DMS 273 treated with DMSO at 0.1 percent for 48 hours (cell line): ENCODE data around the gene LRRC4B.

Experiments
- DNase-seq: peaks from one replicate; lab custom pipeline; 2025; lab: John Stamatoyannopoulos, UW

Gene LRRC4B

GRCh38 chr19:50520822-50521465, 47.3 kb downstream of the LRRC4B start:
- DNase-seq: no peak

DNA sequence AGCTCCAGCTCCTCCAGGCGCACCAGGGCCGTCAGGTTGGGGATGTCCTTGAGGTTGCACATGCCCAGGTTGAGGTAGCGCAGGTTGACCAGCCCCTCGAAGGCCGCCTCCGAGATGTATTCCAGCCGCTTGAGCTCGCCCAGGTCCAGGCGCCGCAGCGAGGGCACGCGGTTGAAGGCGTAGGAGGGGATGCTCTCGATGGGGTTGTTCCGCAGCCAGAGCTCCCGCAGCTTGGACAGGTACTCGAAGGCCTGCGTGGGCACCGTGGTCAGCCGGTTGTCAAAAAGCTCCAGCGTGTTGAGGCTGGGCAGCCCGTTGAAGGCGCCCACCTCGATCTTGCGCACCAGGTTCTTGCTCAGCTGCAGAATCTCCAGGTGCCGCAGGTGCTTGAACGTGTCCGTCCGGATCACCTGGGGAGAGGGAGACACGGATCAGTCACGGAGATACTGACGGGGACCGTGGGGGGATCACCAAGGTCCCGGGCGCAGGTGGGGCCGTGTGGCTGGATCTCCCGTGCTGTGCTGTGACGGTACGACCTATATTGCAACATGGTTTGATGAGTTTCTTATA, 49.1 kb downstream of the LRRC4B start:
- no peak for DNase-seq

DNA sequence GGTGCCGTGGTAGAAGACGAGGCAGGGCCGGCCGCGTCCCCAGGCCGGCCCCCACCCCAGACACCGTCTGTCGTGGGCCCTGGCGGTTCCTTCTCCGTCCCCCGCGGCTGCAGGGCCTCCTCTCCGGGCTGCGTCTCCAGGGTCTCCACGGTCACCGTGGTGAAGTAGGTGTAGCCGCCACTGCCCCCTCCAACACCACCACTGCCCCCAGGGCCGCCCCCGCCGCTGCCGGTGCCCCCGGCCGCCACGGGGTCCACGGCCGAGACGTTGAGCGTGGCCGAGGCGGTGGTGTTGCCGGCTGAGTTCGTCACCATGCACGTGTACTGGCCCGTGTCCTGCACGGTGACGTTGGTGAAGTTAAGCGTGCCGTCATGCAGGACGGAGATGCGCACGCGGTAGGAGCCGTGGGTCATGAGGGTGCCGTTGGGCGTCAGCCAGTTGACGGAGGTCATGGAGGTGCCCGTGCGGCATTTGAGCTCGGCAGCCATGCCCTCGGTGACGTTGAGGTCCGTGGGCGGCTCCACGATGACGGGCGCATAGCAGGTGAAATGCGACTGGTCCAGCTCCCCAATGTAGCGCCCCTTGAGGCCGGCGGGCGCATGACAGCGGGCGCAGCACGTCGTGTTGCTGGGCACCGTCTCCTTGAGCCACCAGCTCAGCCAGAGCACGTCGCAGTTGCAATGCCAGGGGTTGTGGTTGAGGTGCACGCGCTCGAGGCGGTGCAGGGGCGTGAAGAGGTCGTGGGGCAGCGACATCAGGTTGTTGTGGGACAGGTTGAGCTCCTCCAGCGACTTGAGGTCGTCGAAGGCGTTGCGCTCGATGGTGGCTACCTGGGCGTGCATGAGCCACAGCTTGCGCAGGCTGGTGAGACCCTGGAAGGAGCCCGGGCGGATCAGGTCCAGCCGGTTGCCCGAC, 49.9 kb downstream of the LRRC4B start:
- no peak for DNase-seq

GRCh38 chr19:50517704-50518075, 50.5 kb downstream of the LRRC4B start:
- no peak for DNase-seq

- no peak for DNase-seq
These were observed 51.1 kb downstream of the LRRC4B start for GRCh38 chr19:50516964-50517703.

- no peak for DNase-seq
These were observed 51.8 kb downstream of the LRRC4B start for GRCh38 chr19:50516456-50516855.

- DNase-seq: no peak
These were observed 53.1 kb downstream of the LRRC4B start for GRCh38 chr19:50515168-50515561.

DNA sequence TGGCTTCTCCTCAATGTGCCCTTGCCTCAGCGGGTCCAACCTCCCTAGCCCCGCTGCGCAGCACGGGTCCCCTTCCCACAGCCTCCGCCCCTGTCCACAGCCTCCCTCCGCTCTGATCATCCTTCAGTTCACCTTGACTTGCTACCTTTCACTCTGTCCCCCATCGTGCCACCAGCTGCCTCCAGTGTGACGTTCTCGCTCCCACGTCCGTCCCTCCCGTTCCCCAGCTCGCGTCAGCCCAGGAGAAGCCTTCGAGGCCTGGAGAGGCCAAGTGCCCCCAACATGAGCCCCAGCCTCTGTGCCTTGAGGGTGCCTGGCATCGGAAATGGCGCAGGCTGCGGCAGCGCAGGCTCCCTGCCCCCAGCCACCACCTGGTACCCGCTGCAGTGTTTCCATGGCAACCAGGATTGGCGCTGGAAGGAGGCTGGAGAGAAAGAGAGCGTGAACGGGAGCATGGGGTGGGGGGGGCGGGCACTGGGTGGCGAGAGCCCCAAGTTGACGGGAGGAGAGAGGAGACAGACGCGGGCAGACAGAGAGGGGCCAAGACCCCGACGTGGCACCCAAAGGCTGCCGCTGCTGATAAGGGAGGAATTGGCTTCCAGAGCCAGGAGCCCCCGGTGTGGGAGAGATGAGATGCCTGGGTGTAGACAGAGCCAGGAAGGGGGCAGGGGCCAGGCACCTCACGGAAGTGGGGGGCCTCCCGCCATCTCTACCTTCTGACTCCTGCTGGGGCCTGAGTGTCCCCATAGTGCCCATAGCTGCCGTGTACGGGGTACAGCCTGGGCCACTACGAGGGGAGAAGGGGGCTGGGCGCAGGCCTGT, 53.7 kb downstream of the LRRC4B start:
- DNase-seq: no peak

DNA sequence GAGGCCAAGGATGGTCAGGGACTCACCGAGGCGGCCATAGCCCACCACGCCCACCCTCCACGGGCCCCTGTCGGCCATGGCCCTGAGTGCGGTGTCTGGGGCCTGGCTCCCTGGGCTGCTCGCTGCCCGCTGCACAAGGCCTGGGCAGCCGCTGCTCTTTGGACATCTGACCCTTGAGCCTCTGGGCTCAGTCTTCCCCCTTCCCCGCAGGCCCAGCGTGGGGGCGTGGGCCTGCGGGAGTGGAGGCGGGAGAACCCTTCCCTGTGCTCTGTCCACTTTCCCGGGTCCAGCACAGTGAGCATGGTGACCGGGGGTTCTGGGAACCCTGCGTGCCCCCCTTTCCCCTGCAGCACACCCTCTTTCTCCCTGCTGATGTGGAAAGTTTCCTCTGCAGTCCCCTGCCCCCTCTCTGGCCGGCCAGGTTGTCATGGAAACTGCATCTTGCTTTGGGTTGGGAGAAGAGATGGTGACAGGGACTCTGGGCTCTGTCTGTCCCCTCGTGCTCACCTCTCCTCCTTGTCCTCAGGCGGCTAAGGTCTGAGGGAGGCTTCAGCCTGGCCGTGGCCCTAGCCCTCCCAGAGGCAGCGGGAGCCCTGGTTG, 54.4 kb downstream of the LRRC4B start, which contains the start of gene ASPDH:
Gene ASPDH, minus strand, starts transcription at position 168 of the 600 bp plus-strand sequence. Its CDS starts 90 bp downstream, at position 78.
- DNase-seq: no peak

DNA sequence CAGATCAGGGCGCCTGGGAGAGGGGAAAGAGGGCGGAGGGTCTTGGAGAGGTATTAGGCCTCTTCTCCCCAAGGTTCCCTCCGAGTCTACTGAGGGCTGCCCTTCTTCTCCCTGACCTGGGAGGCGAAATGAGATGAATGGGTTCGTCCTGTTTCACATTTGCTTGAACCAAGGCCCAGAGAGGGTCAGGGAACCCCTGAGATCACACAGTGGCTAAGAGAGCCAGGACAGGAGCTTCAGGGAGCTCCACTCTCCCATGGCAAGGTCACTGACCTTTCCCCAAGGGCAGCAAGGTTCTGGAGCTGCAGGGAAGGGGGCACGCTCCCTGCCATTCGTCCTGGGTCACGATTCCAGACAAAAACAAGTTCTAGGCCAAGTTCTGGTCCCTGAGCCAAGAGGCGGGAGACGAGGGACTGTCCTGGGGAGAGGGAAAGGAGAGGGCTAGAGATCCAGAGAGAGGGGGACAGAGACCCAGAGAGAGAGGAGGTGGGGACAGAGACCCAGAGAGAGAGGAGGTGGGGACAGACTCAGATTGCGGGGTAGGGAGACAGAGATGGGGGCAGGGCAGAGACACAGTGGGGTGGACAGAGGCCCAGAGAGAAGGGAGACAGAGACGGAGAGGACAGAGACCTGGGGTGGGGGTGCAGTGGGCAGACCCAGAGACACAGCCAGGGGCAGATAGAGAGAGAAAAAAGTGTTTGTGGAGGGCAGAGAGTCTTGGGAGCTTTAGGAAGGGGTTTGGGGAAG, 55.1 kb downstream of the LRRC4B start:
- no peak for DNase-seq

GRCh38 chr19:50512112-50512998, 55.9 kb downstream of the LRRC4B start:
- DNase-seq: no peak

- DNase-seq: peak; percentile 97
These were observed 57.0 kb downstream of the LRRC4B start, which contains the start of gene JOSD2 for GRCh38 chr19:50511069-50511822. Gene JOSD2, minus strand, starts transcription at chr19:50511191. Its CDS starts 760 bp downstream, at chr19:50510431.

- no peak for DNase-seq
These were observed 57.6 kb downstream of the LRRC4B start for GRCh38 chr19:50510700-50511068.

- no peak for DNase-seq
These were observed 58.0 kb downstream of the LRRC4B start for GRCh38 chr19:50510121-50510670.

DNA sequence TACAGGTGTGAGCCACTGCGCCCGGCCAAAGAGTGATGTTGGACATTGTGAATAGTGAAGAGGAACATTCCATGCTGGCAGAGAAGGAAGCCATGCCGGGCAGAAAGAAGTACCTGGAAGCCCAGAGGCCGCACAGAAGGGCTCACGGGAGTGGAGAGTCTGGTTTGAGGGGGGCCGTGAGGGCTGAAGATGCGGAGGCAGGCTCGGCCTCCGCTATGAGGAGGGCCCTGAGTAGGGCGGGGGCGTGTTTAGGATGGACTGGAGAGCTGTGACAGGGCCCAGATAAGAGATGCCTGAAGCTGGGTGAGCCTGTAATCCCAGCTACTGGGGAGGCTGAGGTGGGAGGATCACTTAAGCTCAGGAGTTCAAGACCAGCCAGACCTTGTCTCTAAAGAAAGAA, 58.9 kb downstream of the LRRC4B start:
- no peak for DNase-seq

GRCh38 chr19:50508843-50509190, 59.4 kb downstream of the LRRC4B start:
- DNase-seq: no peak

DNA sequence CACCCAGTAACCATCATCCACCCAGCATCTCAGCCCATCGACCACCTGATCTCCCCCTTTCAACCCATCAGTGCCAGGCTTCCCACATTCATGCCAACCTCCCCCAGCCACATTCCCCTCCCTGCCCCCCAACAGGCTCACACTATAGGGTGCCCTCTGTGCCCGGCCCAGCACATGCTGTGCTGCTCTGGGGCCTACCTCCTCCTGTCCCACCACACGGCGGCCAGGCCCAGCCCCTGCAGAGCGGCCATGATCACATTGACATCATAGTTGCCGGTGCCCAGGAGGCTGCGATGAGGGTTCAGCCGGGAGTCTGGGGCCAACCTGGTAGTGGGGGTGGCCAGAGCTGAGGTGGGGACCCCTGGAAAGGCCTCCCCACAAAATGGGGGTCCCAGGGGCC, 60.9 kb downstream of the LRRC4B start:
- DNase-seq: no peak

DNA sequence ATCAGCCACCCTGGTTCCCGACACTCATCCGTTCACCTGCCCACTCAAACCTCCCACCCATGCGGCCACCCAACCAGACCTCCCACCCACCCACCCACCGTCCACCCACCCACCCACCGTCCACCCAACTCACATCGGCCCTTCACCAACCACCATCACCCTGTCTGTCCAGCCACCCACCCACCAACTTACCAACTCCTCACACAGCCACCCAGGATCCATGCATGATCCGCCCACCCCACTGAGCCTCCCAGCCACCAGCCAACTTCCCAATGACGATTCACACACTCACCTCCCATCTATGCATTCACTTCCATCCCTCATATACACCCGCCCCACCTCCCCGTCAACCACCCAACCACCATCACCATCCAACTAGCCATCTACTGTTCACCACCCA, 61.5 kb downstream of the LRRC4B start:
- DNase-seq: no peak
